CMK (cell line): ENCODE results near the gene CPA5.
"Not testable (repeated sequence)": the region's sequence is repeated elsewhere in the genome, so short reads cannot be mapped to it uniquely, and the experiment has no call there.

Source experiments
- DNase-seq: peaks from one replicate; pipeline ENCODE4 v3.0.0-alpha.2; 2010; ENCODE audit warnings: low read depth

The CPA5 gene

GRCh38 chr7:130344271-130344866 is at the start of gene CPA5:
Gene CPA5 (plus strand): TSS chr7:130344816. CDS start chr7:130346486, 1,670 bp downstream.
- no peak for DNase-seq

GRCh38 chr7:130296221-130296951 is 48.2 kb upstream of the CPA5 start:
- DNase-seq: no peak

- no peak for DNase-seq
Observed at GRCh38 chr7:130297628-130298543, 46.7 kb upstream of the CPA5 start.

GRCh38 chr7:130298544-130299326 is 45.9 kb upstream of the CPA5 start:
- no peak for DNase-seq

- DNase-seq: no peak
Observed at GRCh38 chr7:130299866-130300265, 44.8 kb upstream of the CPA5 start.

GRCh38 chr7:130301501-130302020 is 43.1 kb upstream of the CPA5 start:
- no peak for DNase-seq

- no peak for DNase-seq
Observed at GRCh38 chr7:130302649-130303048, 42.0 kb upstream of the CPA5 start.

GRCh38 chr7:130303127-130303526 is 41.5 kb upstream of the CPA5 start:
- no peak for DNase-seq

GRCh38 chr7:130303551-130303950 is 41.1 kb upstream of the CPA5 start:
- peak; percentile 5 for DNase-seq

GRCh38 chr7:130303982-130304381 is 40.6 kb upstream of the CPA5 start:
- no peak for DNase-seq

GRCh38 chr7:130304878-130305277 is 39.7 kb upstream of the CPA5 start:
- DNase-seq: no peak

GRCh38 chr7:130305433-130306042 is 39.1 kb upstream of the CPA5 start:
- no peak for DNase-seq

- no peak for DNase-seq
Observed at GRCh38 chr7:130309986-130310385, 34.6 kb upstream of the CPA5 start.

GRCh38 chr7:130314305-130314704 is 30.3 kb upstream of the CPA5 start:
- no peak for DNase-seq

GRCh38 chr7:130319541-130319940 is 25.1 kb upstream of the CPA5 start:
- no peak for DNase-seq

- not testable (repeated sequence) for DNase-seq
Observed at GRCh38 chr7:130321542-130322229, 22.9 kb upstream of the CPA5 start.

GRCh38 chr7:130322615-130323014 is 22.0 kb upstream of the CPA5 start:
- DNase-seq: no peak

- DNase-seq: no peak
Observed at GRCh38 chr7:130324306-130324943, 20.2 kb upstream of the CPA5 start.

GRCh38 chr7:130329681-130330080 is 14.9 kb upstream of the CPA5 start:
- DNase-seq: no peak
